ENCODE data around the gene PIGQ.

DNA sequence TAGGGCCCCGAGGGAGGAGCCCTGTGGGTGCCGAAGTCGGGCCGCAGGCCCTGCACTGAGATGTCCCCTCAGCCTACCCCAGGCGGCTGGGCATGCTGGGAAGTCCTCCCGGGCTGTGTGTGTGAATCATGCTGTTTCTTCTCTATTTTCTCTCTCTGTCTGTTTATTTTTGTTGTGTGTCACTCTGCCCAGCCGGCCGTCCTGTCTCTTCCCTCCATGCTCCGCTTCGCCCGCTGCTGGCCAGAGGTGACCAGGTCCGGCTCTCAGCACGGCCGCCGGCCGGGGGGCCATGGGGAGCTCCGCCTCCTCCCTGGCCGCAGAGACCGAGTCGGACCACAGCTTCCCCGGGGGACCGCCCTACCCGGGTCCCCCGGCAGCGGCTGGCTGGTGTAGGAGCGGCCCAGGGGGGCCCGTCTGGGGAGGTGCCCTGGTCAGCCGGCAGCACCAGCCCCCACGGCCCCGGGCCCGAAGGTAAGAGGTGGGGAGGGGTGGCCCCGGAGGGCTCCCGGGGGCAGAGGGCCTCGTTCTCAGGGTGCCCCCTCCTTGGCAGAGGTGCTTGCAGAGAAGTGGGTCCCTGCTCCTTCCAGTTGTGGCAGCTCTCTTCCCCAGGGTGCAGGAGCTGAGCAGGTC lies 29.8 kb upstream of the PIGQ start:
- TF ChIP-seq, protein P1, sequence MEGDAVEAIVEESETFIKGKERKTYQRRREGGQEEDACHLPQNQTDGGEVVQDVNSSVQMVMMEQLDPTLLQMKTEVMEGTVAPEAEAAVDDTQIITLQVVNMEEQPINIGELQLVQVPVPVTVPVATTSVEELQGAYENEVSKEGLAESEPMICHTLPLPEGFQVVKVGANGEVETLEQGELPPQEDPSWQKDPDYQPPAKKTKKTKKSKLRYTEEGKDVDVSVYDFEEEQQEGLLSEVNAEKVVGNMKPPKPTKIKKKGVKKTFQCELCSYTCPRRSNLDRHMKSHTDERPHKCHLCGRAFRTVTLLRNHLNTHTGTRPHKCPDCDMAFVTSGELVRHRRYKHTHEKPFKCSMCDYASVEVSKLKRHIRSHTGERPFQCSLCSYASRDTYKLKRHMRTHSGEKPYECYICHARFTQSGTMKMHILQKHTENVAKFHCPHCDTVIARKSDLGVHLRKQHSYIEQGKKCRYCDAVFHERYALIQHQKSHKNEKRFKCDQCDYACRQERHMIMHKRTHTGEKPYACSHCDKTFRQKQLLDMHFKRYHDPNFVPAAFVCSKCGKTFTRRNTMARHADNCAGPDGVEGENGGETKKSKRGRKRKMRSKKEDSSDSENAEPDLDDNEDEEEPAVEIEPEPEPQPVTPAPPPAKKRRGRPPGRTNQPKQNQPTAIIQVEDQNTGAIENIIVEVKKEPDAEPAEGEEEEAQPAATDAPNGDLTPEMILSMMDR (IDR thresholded peaks at IDR 0.05), result no peak
- no peak for TF ChIP-seq POLR2A (IDR thresholded peaks at IDR 0.05)
- TF ChIP-seq EP300 (IDR thresholded peaks at IDR 0.05), result no peak
